Measurements from ENCODE around the gene ATP5PO.

DNA sequence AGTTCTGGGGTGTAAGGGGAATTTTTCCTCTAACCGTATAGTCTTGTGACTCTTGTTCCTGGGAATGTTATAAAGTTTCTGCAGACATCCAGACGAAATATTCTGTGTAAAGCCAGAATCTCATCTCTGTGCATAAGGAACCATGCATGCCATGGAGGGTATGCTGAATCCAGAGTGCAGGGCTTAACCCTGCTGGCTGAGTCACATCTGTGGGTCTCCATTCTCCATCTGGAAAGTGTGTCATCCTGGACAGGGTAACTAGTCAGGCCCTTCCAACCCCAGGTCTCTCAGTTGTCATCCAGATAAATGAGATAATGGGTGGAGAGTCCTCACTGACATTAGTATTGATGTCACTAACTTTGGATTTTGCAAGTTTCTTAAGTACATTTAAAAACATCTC, 48.8 kb downstream of the ATP5PO start:
- TF ChIP-seq POLR2A (IDR thresholded peaks at IDR 0.05; ENCODE audit: low read length) (no peak), GATA1 (IDR thresholded peaks at IDR 0.05; ENCODE audit: low read depth, low read length) (no peak)
